Lower lobe of right lung (tissue), 2 donors: ENCODE measurements around the gene EXPH5. TPM values are rescaled to one million over a fixed set of nuclear protein-coding genes. Genes with fewer than 3 reads are reported as not detected.
A peak's percentile ranks its signal among the peaks of the same experiment; 100 is the strongest.

ENCODE experiments used
- ATAC-seq, 2 donors: fragments of 200-7000 bp; cut with Tn5 transposase; one replicate each; pipeline ENCODE4 v1.9.1; 2020 to 2022; ENCODE audit warnings: mild to moderate bottlenecking in 2 of 2, moderate library complexity in 2 of 2
- DNase-seq: peaks from one replicate; pipeline ENCODE4 v3.0.0-alpha.2; 2020
- H3K27ac ChIP-seq: fragments of 200-600 bp; one replicate; pipeline ENCODE4 v1.8.0; 2022
- H3K27me3 ChIP-seq: fragments of 200-600 bp; one replicate; pipeline ENCODE4 v1.8.0; 2022; ENCODE audit warnings: low read depth
- H3K36me3 ChIP-seq: fragments of 200-600 bp; one replicate; pipeline ENCODE4 v1.8.0; 2022; ENCODE audit warnings: mild to moderate bottlenecking
- H3K4me1 ChIP-seq: fragments of 200-600 bp; one replicate; pipeline ENCODE4 v1.8.0; 2022
- H3K4me3 ChIP-seq: fragments of 200-600 bp; one replicate; pipeline ENCODE4 v1.8.0; 2022; ENCODE audit warnings: mild to moderate bottlenecking
- H3K9me3 ChIP-seq: fragments of 200-600 bp; one replicate; pipeline ENCODE4 v1.8.0; 2022
- CTCF ChIP-seq: fragments of 200-600 bp; IDR thresholded peaks from one replicate; pipeline ENCODE4 v1.8.0; 2022; ENCODE audit warnings: antibody characterized with exemption, mild to moderate bottlenecking
- intact Hi-C: fragments of 100-400 bp; cut with DNase I; formaldehyde crosslinking; loops from one replicate; pipeline ENCODE4 v1.11.0; 2022
- total RNA-seq: library from RNA; stranded (reverse); fragmentation: NEBNext Ultra II Directional; extraction: Animal tissue kit (Norgen Biotek cat#: 25700); gene quantifications from one replicate; pipeline ENCODE4 v1.2.1, GENCODE V29; 2021
- donor health status: DM: no; HTN: yes; CAD: no; lungs with severe emphysema.

The EXPH5 gene
- total RNA-seq, 1 donor from 2014 or later, result 34.9 TPM

DNA sequence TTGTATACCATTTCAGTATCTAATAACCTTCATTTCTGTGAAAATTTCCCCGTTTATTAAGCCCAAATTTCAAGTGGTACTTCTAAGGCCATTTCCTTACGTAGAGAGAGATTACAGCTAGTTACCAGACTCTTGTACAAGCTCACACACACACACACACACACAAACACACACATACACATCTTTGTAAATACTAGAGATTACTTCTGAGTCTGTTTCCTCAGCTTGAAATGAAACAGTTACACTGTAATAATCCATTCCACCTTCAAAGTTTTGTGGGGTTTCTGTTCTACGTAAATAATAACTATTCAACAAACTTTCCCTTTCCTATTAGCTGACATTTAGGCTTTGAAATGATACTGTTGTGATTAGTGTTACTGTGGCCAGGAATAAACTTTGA, 101.6 kb downstream of the EXPH5 start:
- intact Hi-C loops, result no loop called here

GRCh38 chr11:108486828-108487227, 106.7 kb downstream of the EXPH5 start:
- no peak for TF ChIP-seq CTCF
- Histone ChIP-seq H3K9me3 (no peaks in the 10 kb centered on the region), H3K36me3 (peaks cover 58% of the 10 kb centered on the region), H3K4me3 (no peak overlapping the region), H3K27ac (no peak overlapping the region), H3K27me3 (no peaks in the 10 kb centered on the region), H3K4me1 (no peaks in the 10 kb centered on the region)
- intact Hi-C loops, result no loop called here
- ATAC-seq, result no peak
- DNase-seq, result no peak

More for the DNA sequence above, 101.6 kb downstream of the EXPH5 start:
- H3K4me1 ChIP-seq, result peaks cover 3% of the 10 kb centered on the region
- no peak for TF ChIP-seq CTCF
- no peak for DNase-seq
- H3K9me3 ChIP-seq, result no peaks in the 10 kb centered on the region
- no peaks in the 10 kb centered on the region for H3K27me3 ChIP-seq
- ATAC-seq, result no peak
- no peak overlapping the region for H3K4me3 ChIP-seq
- peaks cover 24% of the 10 kb centered on the region for H3K36me3 ChIP-seq
- H3K27ac ChIP-seq, result no peak overlapping the region

- ATAC-seq, result no peak
- H3K9me3 ChIP-seq, result no peaks in the 10 kb centered on the region
- peaks cover 58% of the 10 kb centered on the region for H3K36me3 ChIP-seq
- H3K4me1 ChIP-seq, result no peaks in the 10 kb centered on the region
- intact Hi-C loops, result no loop called here
- H3K27ac ChIP-seq, result no peak overlapping the region
- DNase-seq, result no peak
- TF ChIP-seq CTCF, result no peak
- no peak overlapping the region for H3K4me3 ChIP-seq
- H3K27me3 ChIP-seq, result no peaks in the 10 kb centered on the region
Measured at GRCh38 chr11:108486331-108486730, 107.2 kb downstream of the EXPH5 start.

DNA sequence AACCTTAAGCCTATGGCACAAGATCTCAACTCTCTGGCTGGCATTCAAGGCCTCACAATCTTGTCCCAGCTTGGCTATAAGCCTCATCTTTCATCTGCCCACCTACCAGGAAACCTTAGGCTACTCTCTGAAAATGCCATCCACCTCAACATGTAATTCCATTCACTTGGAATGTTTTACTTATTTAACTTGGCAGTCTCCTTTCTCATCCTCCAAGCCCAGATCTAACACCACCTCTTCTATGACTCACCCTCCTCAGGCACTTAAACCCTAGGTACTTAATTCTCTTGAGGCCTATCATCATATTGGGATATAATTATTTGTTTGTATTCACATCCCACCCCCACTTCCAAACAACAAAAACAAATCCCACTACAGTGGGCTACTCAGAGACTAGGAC, 110.4 kb downstream of the EXPH5 start:
- H3K27me3 ChIP-seq, result no peaks in the 10 kb centered on the region
- intact Hi-C loops, result no loop called here
- no peak for DNase-seq
- H3K9me3 ChIP-seq, result no peaks in the 10 kb centered on the region
- H3K4me1 ChIP-seq, result no peaks in the 10 kb centered on the region
- H3K36me3 ChIP-seq, result peaks cover 44% of the 10 kb centered on the region
- no peak overlapping the region for H3K27ac ChIP-seq
- ATAC-seq, result peak; percentile 32 to 67
- H3K4me3 ChIP-seq, result no peak overlapping the region
- no peak for TF ChIP-seq CTCF

DNA sequence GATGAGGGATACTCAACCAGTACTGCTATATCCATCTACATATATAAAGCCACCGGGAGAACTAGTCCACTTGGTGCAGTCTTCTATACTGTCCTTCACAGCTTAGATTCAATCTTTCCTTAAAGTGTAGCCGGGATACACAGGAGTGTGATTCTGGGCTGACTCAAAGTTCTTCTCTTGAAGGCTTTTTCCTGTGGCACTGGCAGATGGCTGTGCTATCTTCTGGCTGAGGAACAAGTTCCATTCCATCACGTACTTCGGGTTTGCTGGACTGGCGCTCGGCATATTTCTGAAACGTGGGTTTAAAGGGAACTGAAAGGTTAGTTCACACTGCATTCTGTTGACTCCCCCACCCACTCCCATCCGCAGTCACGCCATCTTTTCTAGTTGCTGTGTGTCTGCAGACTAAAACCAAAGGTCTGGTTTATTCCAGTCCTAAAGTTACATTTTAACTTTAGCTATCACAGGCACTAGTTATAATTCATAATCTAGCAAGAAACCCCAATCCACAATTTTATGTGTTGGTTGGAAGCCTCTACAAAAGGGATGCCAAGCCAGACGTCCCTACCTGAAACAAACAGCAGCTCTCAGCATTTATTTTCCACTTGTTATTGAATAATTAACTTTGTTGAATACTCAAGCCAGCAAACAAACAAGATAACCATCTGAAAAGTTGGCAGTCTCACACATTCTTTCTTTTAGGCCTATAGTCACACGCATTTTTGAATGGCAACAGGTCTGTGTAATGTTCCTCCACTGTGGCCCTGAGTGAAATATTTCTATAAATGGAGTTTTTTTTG, 118.7 kb downstream of the EXPH5 start:
- ATAC-seq (peak in 1 of 2 donors; percentile 79), DNase-seq (no peak)
- Histone ChIP-seq H3K27ac (no peak overlapping the region), H3K4me3 (no peak overlapping the region), H3K36me3 (peaks cover 48% of the 10 kb centered on the region), H3K9me3 (no peaks in the 10 kb centered on the region), H3K27me3 (no peaks in the 10 kb centered on the region), H3K4me1 (no peaks in the 10 kb centered on the region)
- TF ChIP-seq CTCF, result no peak
- intact Hi-C loops, result no loop called here
